22Rv1 (cell line): ENCODE results near the gene RAB3IL1.

ENCODE experiments used
- ZFX ChIP-seq: fragments of 450-650 bp; IDR thresholded peaks from 2 replicates; pipeline ENCODE4 v1.6.1; 2017; ENCODE audit warnings: antibody characterized with exemption, borderline replicate concordance
- TF ChIP-seq, protein P1 (sequence below): fragments of 450-650 bp; IDR thresholded peaks from 2 replicates; pipeline ENCODE4 v1.5.1; 2017; ENCODE audit warnings: mild to moderate bottlenecking

DNA sequence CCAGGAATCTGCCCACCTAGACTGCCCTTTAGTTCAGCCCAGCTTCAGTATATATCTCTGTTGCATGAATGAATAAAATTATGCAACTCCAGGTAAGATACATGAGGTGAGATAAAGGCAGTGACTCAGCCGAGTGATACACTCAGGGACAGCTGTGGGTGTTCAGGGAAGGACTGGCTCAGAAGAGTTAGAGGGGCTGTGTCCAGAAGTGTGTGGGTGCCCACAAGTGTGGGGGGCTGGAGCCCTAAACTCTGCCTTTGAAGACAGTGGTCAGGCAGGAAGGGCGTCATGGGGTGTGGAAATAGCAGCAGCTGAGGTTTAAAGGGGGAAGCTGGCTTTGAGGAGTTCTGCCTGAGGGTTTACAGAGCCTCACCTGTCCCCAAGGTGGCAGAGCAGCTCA, 41.7 kb upstream of the RAB3IL1 start:
- TF ChIP-seq, protein P1, sequence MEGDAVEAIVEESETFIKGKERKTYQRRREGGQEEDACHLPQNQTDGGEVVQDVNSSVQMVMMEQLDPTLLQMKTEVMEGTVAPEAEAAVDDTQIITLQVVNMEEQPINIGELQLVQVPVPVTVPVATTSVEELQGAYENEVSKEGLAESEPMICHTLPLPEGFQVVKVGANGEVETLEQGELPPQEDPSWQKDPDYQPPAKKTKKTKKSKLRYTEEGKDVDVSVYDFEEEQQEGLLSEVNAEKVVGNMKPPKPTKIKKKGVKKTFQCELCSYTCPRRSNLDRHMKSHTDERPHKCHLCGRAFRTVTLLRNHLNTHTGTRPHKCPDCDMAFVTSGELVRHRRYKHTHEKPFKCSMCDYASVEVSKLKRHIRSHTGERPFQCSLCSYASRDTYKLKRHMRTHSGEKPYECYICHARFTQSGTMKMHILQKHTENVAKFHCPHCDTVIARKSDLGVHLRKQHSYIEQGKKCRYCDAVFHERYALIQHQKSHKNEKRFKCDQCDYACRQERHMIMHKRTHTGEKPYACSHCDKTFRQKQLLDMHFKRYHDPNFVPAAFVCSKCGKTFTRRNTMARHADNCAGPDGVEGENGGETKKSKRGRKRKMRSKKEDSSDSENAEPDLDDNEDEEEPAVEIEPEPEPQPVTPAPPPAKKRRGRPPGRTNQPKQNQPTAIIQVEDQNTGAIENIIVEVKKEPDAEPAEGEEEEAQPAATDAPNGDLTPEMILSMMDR, result no peak
- no peak for TF ChIP-seq ZFX
